Chondrocyte (in vitro differentiated cells): ENCODE data around the gene TMPRSS9. TPM values are rescaled to one million over a fixed set of nuclear protein-coding genes. Genes with fewer than 3 reads are reported as not detected.
A peak's percentile ranks its signal among the peaks of the same experiment; 100 is the strongest.

Experiments used
- DNase-seq: peaks from one replicate; pipeline ENCODE4 v3.0.0; 2021; ENCODE audit warnings: mixed read lengths, low spot score
- H3K27ac Mint-ChIP-seq: one replicate; pipeline ENCODE4 v1.8.0; 2021; ENCODE audit warnings: mild to moderate bottlenecking, moderate library complexity, mixed read lengths; ENCODE audit not compliant: unreplicated experiment
- H3K27me3 Mint-ChIP-seq: 2 replicates; pipeline ENCODE4 v1.8.0; 2021; ENCODE audit warnings: low read depth, mixed read lengths
- H3K36me3 Mint-ChIP-seq: 2 replicates; pipeline ENCODE4 v1.8.0; 2021; ENCODE audit warnings: low read depth, mixed read lengths
- H3K4me1 Mint-ChIP-seq: 2 replicates; pipeline ENCODE4 v1.8.0; 2021; ENCODE audit warnings: low read depth, mild to moderate bottlenecking, mixed read lengths
- H3K4me3 Mint-ChIP-seq: one replicate; pipeline ENCODE4 v1.8.0; 2021; ENCODE audit warnings: mild to moderate bottlenecking, moderate library complexity, mixed read lengths; ENCODE audit not compliant: unreplicated experiment
- H3K9me3 Mint-ChIP-seq: 2 replicates; pipeline ENCODE4 v1.8.0; 2021; ENCODE audit warnings: low read depth, mixed read lengths
- total RNA-seq: library from RNA; stranded (reverse); gene quantifications from 3 replicates; pipeline ENCODE4 v1.2.1, GENCODE V29; 2021
- TF ChIP-seq, protein P1 (sequence below): fragments of 200-600 bp; sonication (generic); IDR thresholded peaks from 2 replicates; pipeline ENCODE4 v1.5.0; 2021; ENCODE audit warnings: antibody characterized with exemption, mild to moderate bottlenecking, moderate library complexity

The TMPRSS9 gene
- total RNA-seq, 1 donor from 2014 or later, result 0.15 TPM

DNA sequence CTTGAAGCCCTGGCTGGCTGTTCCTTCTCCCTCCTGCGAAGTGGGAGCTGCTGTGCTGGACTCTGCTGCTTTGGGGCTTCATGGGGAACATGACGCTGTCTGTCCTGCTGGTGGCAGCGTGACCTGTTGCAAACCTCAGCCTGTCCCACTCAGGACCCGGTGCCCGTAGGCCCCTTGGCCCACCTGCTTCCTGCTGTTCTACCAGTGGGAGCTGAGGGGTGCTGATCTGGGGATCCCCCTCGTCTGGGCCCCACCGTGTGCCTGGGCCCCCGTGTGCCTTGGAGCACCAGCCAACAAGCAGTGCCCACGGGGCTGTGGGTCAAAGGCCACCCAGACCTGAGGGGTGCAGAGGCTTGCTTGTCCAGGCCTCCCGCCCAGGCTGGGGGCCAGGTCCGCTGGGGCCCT is 26.3 kb upstream of the TMPRSS9 start:
- Mint-ChIP-seq H3K4me3 (no peak overlapping the region), H3K9me3 (no peaks in the 10 kb centered on the region), H3K27me3 (no peaks in the 10 kb centered on the region), H3K4me1 (peaks cover 33% of the 10 kb centered on the region), H3K27ac (peak overlapping the region; percentile 51), H3K36me3 (no peaks in the 10 kb centered on the region)
- no peak for DNase-seq
- TF ChIP-seq, protein P1, sequence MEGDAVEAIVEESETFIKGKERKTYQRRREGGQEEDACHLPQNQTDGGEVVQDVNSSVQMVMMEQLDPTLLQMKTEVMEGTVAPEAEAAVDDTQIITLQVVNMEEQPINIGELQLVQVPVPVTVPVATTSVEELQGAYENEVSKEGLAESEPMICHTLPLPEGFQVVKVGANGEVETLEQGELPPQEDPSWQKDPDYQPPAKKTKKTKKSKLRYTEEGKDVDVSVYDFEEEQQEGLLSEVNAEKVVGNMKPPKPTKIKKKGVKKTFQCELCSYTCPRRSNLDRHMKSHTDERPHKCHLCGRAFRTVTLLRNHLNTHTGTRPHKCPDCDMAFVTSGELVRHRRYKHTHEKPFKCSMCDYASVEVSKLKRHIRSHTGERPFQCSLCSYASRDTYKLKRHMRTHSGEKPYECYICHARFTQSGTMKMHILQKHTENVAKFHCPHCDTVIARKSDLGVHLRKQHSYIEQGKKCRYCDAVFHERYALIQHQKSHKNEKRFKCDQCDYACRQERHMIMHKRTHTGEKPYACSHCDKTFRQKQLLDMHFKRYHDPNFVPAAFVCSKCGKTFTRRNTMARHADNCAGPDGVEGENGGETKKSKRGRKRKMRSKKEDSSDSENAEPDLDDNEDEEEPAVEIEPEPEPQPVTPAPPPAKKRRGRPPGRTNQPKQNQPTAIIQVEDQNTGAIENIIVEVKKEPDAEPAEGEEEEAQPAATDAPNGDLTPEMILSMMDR, result peak; percentile 21

DNA sequence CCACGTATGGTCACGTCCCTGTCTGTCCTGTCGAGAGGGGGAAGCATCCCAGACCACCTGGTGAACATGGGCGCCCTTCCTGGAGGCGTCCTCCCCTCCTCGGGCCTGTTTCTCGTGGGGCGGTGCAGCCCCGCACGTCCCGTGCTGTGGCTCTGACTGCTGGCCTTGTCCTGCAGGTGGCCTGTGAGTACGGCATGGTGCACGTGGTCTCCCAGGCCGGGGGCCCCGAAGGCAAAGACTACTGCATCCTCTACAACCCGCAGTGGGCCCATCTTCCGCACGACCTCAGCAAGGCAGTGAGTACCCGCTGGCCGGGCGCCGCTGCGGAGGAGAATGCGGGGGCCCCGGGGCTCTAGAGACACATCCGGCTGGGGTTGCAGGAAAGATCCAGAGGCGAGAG is 25.6 kb upstream of the TMPRSS9 start:
- no peaks in the 10 kb centered on the region for H3K9me3 Mint-ChIP-seq
- no peaks in the 10 kb centered on the region for H3K27me3 Mint-ChIP-seq
- TF ChIP-seq, protein P1, result no peak
- H3K4me3 Mint-ChIP-seq, result no peak overlapping the region
- no peaks in the 10 kb centered on the region for H3K36me3 Mint-ChIP-seq
- peaks cover 29% of the 10 kb centered on the region for H3K4me1 Mint-ChIP-seq
- no peak for DNase-seq
- H3K27ac Mint-ChIP-seq, result no peak overlapping the region

DNA sequence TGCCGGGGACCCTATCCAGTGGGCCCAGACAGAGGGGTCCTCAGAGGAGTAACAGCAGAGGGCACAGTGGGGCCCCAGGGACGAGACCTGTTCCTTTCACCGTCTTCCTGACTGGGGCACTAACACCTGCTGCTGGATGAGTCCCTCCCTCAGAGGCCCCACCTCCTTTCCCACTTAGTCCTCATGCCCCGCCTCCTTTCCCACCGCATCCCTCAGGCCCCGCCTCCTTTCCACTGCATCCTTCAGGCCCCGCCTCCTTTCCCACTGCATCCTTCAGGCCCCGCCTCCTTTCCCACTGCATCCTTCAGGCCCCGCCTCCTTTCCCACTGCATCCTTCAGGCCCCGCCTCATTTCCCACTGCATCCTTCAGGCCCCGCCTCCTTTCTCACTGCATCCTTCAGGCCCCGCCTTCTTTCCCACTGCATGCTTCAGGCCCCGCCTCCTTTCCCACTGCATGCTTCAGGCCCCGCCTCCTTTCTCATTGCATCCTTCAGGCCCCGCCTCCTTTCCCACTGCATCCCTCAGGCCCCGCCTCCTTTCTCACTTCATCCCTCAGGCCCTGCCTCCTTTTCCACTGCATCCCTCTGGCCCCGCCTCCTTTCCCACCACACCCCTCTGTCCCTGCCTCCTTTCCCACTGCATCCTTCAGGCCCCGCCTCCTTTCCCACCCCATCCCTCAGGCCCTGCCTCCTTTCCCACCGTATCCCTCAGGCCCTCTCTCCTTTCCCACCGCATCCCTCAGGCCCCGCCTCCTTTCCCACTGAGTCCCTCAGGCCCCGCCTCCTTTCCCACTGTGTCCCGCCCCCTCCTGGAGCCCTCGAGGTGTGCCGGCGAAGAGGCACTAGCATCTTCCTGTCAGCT is 24.8 kb upstream of the TMPRSS9 start:
- no peak for DNase-seq
- TF ChIP-seq, protein P1, result no peak
- H3K36me3 Mint-ChIP-seq, result no peaks in the 10 kb centered on the region
- no peak overlapping the region for H3K4me3 Mint-ChIP-seq
- H3K4me1 Mint-ChIP-seq, result peaks cover 22% of the 10 kb centered on the region
- no peak overlapping the region for H3K27ac Mint-ChIP-seq
- H3K9me3 Mint-ChIP-seq, result no peaks in the 10 kb centered on the region
- no peaks in the 10 kb centered on the region for H3K27me3 Mint-ChIP-seq

DNA sequence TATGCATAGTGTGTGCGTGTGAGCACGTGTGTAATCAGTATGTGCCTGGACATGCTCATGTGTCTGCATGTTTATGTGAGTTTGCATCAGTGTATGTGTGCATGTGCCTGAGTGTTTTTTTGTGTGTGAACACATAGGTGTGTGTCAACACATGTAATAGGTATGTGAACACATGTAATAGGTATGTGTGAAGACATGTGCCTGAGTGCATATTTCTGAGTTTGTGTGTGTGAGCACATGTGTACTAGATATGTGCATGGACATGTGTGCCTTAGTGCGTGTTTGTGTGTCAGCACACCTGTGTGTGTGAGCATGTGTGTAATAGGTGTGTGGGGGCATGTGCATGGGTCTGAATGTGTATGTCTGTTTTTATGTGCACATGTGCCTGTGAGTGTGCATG is 24.2 kb upstream of the TMPRSS9 start:
- Mint-ChIP-seq H3K27me3 (no peaks in the 10 kb centered on the region), H3K4me3 (no peak overlapping the region), H3K27ac (no peak overlapping the region), H3K4me1 (peaks cover 15% of the 10 kb centered on the region), H3K36me3 (no peaks in the 10 kb centered on the region), H3K9me3 (no peaks in the 10 kb centered on the region)
- no peak for DNase-seq
- TF ChIP-seq, protein P1, result no peak

DNA sequence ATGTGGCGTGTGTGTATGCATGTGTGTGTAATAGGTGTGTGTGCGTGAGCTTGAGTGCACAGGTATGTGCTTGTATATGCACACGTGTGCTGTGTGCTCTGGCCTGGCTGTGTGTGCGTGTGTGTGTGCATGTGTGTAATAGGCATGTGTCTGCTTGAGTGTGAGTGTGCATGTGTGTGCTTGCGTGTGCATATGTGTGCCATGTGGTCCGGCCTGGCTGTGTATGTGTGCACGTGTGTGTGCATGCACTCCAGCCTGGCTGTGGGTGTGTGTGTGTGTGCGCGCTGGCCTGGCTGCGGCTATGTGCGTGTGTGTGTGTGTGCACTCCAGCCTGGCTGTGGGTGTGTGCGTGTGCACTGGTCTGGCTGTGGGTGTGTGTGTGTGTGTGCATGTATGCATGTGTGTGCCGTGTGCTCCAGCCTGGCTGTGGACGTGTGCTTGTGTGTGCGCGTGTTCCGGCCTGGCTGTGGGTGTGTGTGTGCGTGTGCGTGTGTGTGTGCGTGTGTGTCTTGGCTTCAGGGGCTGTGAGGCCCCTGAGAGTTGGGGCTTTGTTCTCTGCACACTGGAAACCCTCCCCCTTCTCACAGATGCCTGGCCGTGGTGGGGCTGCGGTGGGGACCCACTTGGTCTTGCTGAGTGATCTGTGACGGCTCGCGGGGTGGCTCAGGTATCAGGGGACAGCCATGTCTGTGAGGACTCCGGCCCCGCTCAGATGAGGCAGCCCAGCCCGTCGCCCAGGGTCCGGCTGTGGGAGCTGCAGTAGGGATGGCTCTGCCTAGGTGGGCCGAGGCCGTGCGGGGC is 23.3 kb upstream of the TMPRSS9 start:
- TF ChIP-seq, protein P1, result no peak
- Mint-ChIP-seq H3K4me1 (peaks cover 9% of the 10 kb centered on the region), H3K9me3 (no peaks in the 10 kb centered on the region), H3K27me3 (no peaks in the 10 kb centered on the region), H3K36me3 (peaks cover 2% of the 10 kb centered on the region), H3K4me3 (no peak overlapping the region), H3K27ac (peak overlapping the region; percentile 41)
- peak; percentile 91 for DNase-seq
